8988T (cell line): ENCODE results near the gene TMEM176B.
"Not testable (repeated sequence)": the region's sequence is repeated elsewhere in the genome, so short reads cannot be mapped to it uniquely, and the experiment has no call there.

Experiments used
- DNase-seq: peaks from one replicate; pipeline ENCODE4 v3.0.0; 2011

The TMEM176B gene

GRCh38 chr7:150820578-150821198 is 20.5 kb upstream of the TMEM176B start:
- no peak for DNase-seq

GRCh38 chr7:150820148-150820547 is 20.0 kb upstream of the TMEM176B start:
- DNase-seq, result no peak

DNA sequence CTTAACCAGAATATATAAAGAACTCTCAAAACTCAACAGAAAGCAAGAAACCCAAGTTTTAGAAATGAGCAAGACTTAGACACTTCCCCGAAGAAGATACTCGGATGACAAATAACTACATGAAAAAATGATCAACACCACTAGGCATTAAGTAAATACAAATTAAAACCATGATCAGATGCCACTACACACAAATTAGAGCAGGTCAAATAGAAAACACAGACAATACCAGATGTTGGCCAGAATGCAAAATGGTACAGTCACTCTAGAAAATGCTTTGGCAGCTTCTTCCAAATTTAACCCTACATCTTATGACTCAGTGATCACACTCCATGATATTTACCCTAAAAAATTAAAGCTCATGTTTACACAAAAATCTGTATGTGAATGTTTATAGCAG is 18.8 kb upstream of the TMEM176B start:
- no peak for DNase-seq

GRCh38 chr7:150814328-150815001 is 14.3 kb upstream of the TMEM176B start:
- DNase-seq, result no peak

DNA sequence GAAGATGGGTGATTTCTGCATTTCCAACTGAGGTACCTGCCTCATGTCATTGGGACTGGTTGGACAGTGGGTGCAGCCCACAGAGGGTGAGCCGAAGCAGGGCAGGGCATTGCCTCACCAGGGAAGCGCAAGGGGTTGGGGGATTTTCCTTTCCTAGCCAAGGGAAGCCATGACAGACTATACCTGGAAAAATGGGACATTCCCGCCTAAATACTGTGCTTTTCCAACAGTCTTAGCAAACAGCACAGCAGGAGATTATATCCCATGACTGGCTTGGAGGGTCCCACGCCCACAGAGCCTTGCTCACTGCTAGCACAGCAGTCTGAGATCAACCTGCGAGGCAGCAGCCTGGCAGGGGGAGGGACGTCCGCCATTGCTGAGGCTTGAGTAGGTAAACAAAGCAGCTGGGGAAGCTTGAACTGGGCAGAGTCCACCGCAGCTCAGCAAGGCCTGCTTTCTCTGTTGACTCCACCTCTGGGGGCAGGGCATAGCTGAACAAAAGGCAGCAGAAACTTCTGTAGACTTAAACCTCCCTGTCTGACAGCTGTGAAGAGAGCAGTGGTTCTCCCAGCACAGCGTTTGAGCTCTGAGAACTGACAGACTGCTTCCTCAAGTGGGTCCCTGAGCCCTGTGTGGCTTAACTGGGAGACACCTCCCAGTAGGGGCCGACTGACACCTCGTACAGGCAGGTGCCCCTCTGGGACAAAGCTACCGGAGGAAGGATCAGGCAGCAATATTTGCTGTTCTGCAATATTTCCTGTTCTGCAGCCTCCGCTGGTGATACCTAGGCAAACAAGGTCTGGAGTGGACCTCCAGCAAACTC is 7.7 kb upstream of the TMEM176B start:
- not testable (repeated sequence) for DNase-seq

DNA sequence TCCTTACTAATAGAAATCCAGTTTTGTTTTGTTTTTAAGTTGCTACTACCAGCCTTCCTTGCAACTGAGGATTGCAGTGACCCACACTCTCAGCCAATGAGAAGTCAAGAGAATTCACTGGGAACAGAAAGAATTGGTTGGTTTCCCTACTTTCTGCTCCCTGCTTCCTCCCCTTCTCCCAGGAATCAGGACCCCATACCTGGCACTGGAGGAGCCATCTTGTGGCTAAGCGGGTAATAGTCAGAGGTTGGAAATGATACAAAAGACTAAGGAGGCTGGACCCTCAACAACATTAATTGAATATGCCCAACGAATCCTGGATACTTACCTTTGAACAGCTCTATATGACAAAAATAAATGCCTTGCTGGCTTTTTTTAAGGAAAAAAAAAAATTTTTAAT is 6.7 kb upstream of the TMEM176B start:
- DNase-seq, result no peak

DNA sequence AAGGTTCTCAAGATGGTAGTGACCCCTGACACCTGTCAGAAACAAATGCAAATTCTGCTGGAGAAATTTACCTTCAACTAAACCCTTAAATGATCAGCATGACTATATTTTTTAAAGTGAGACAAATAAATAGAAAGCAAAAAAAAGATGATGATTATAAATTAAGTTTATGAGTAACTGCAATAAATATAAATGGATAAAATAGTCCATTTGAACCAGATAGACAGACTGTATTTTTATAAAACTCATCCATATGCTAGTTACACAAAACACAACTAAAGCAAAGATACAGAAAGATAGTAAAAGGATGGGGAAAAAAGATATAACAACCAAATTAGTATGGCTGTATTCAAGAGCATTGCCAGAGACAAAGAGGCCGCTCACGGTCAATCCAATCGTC is 6.3 kb upstream of the TMEM176B start:
- DNase-seq, result no peak

GRCh38 chr7:150805864-150806263 is 5.7 kb upstream of the TMEM176B start:
- DNase-seq, result no peak

- no peak for DNase-seq
Measured at GRCh38 chr7:150804802-150805201, 4.6 kb upstream of the TMEM176B start.

GRCh38 chr7:150803161-150803860 is 3.1 kb upstream of the TMEM176B start:
- no peak for DNase-seq

DNA sequence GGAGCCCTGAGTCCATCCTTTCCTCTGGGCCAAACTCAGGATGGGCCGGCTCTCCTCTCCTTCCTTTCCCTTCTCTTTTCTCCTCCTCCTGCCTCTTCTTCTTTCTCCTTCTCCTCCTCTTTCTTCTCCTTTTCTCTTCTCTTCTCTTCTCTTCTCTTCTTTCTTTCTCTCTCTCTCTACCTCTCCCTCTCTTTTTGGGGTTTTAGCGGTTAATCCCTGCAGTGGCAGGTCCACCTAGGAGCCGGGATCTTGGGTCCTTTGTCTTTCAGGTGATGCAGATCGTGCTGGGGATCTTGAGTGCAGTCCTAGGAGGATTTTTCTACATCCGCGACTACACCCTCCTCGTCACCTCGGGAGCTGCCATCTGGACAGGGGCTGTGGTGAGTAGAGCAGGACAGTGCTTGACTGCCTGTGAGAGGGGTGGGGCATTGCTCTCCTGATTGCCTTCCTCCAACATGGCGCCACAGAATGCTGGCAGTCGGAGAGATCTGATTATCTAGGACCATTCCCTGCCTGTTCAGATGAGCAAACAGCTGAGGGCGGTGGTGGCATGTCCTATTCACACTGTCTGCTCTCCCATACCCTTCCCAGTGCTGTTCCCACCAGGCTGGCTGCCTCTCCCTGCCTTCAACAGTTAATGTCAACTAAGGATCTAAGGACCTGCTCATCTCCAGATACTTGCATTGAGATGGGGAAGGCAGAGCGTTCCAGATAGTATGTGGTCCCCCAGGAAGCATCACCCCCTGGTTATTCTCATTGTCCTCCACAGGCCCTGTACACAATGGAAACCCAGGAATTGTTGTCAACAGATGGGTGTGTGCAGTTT is 2.0 kb upstream of the TMEM176B start:
- no peak for DNase-seq

DNA sequence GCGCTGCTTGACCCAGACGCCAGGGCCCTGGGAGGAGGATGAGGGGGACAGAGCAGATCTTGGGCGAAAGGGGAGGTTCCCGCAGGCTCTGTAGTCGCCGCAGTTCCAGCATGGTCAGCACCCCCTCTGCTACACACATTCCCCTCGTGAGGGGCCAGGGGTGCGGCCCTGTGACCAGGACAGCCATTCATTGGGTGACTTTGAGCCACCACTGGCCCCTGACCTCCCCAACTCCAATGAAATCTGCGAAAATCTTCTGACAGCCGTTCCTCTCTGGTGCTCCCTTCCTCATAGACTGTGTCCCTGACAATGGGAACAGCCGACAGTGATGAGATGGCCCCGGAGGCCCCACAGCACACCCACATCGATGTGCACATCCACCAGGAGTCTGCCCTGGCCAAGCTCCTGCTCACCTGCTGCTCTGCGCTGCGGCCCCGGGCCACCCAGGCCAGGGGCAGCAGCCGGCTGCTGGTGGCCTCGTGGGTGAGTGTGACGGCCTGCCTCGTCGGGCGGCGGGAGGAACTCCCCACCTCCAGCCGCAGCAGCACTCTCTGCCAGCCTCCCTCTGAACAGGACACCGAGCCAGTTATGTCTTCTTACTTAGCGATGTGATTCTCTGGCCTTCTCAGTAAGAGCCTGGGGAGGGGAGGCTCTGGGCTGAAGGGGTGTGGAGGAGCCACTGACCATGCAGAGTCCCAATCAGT is 1.2 kb upstream of the TMEM176B start:
- DNase-seq, result no peak

DNA sequence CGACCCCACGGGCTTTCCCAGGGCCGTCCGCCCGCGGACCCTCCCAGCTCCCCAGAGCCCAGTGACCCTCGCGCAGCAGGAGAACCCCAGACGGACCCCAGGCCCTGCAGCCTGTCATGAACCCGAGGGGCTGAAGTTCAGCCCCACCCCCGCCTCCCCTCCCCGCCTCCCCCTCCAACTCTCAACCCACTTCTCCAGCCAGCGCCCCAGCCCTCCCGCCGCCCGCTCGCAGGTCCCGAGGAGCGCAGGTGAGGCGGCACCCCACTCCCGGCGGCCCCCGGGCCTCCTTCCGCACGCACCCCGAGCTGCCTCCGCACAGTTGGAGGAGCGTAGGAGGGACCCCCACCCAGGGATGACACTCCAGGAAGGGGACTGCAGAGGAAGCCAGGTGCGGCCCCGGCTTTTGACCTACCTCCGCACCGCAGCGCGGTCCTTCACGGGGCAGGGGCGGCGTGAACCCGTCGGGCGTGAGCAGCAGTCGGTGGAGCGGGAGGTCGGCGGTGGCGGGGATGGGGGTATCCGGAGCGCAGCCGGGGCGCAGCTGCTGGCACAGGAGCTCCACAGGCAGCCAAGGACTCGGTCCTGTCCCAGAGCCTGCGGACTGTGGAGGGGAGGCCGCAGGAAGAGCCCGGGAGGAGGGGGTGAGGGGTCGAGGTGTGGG is 547 bp upstream of the TMEM176B start, which contains the start of gene TMEM176A:
Gene TMEM176A (plus strand): TSS at position 189 of the 661 bp plus-strand sequence. CDS start 782 bp downstream, outside the sequence.
- DNase-seq, result no peak

DNA sequence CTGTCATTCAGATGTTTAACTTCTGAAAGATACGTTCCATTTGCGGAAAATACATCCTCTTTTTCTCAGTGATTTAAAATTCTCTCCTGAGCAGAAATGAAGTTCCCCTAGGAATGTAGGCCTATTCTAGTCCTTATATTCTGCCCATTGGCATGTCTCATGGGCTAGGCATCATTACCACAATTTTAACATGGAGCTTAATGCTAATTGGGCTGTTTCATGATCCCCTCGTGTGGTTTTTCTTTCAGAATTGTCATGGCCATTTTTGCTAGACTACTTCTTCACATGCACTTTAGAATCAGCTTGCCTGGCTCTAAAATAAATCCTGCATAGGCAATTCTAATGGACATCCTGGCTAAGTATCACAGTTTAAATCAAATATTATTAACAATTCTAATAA is 1.0 kb downstream of the TMEM176B start:
- no peak for DNase-seq

GRCh38 chr7:150797661-150798060 is 2.5 kb downstream of the TMEM176B start:
- DNase-seq, result no peak

DNA sequence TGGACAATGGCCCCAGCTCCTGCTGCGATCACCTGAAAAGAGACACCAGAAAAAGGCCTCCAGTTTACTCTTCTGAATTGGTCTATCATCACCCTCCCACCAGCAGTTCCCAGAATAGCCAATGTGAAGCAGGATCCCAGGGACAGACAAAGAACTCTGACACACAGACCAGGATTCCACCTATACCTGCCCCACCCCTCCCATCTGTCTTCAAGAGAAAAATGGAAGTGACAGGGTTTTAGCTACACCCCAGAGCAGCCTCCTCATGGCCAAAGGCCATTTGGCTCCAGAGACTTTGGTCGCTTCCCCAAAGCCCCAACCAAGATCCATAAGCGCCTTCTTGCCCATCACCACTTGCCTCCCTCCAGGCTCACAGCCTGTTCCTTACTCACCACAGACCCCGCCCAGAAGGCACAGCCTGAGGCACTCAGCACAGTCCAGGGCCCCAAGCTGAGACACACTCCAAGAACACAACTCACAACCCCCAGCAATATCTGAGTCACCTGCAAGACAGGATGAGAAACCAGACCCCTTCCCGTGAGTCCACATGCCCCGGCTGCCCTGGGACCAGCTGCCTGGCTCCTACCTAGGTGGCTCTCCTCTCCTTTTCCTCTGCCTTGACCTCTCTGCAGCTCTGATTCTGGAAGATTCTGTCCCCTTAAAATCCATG is 6.5 kb downstream of the TMEM176B start:
- no peak for DNase-seq

DNA sequence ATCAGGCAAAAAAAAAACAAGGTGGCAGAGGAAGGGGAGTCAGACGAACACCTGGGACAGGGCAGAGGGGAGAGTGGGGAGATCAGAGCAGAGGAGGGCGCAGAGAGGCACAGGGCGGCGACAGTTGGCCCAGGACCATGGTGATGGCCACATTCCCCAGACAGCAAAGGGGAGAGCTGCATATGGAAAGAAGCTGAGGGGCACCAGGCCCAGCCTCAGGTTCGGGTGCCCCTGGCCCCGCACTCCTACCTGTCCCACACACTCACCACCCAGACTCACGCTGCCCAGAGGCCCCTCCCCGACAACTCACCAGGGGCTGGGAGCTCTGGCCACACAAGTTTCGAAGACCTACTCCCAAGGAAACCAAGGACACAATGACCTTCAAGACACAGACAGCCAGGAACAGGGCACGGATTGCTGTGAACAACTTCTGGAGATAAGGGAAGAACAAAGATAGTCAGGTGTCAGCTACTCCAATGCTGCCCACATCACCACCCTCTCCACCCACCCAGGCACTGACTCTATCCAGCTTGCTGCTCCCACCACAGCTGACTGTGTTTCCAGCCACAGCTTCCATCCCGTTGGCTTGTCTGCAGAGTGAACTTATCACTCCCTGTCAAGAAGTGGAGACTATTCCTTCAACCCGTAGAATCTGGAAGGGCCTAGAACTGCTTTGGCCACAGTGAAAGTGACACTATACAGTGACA is 8.3 kb downstream of the TMEM176B start:
- no peak for DNase-seq

- DNase-seq, result no peak
Measured at GRCh38 chr7:150791304-150791703, 8.9 kb downstream of the TMEM176B start.

GRCh38 chr7:150790416-150791075 is 9.6 kb downstream of the TMEM176B start:
- DNase-seq, result no peak
